PC-3 (cell line): ENCODE data around the gene PNMA8B. TPM values are rescaled to one million over a fixed set of nuclear protein-coding genes. Genes with fewer than 3 reads are reported as not detected.

ENCODE experiments used
- ATAC-seq: fragments of 200-7000 bp; cut with Tn5 transposase; 2 replicates; pipeline ENCODE4 v1.9.1; 2020; ENCODE audit warnings: mild to moderate bottlenecking, moderate library complexity
- BruUV-seq: library from RNA; stranded (reverse); fragments of 400-500 nt; replicated peaks from 2 replicates; lab custom pipeline; 2021; lab: Mats Ljungman, UMichigan
- CTCF ChIA-PET: fragments of 300-600 bp; sonication (Branson Sonifier 250); formaldehyde crosslinking; loops from one replicate; lab custom pipeline; 2022; ENCODE audit warnings: antibody characterized with exemption; lab: Charles Lee
- POLR2A ChIA-PET: fragments of 300-600 bp; sonication (Branson Sonifier 250); formaldehyde crosslinking; loops from one replicate; lab custom pipeline; 2022; ENCODE audit warnings: antibody characterized with exemption; ENCODE audit not compliant: unreplicated experiment; lab: Charles Lee
- DNase-seq: peaks from one replicate; pipeline ENCODE4 v3.0.0-alpha.2; 2015
- H2AFZ ChIP-seq: fragments of 300-600 bp; sonication (generic); 2 replicates; pipeline ENCODE4 v1.6.0; 2016; ENCODE audit warnings: antibody characterized with exemption, low read length
- H3F3A ChIP-seq: fragments of 300-600 bp; sonication (generic); one replicate; pipeline ENCODE4 v1.6.0; 2017; ENCODE audit warnings: antibody characterized with exemption, low read length, control low read depth, mild to moderate bottlenecking; ENCODE audit not compliant: unreplicated experiment
- H3K27ac ChIP-seq: fragments of 300-600 bp; sonication (generic); 2 replicates; pipeline ENCODE4 v1.5.1; 2016; ENCODE audit warnings: mild to moderate bottlenecking, low read length
- H3K27me3 ChIP-seq: fragments of 300-600 bp; sonication (generic); 2 replicates; pipeline ENCODE4 v1.6.1; 2016; ENCODE audit warnings: low read length, mixed read lengths
- H3K36me3 ChIP-seq: fragments of 300-600 bp; sonication (generic); 2 replicates; pipeline ENCODE4 v1.6.1; 2016; ENCODE audit warnings: low read depth, mixed run types, low read length, mixed read lengths
- H3K4me1 ChIP-seq: fragments of 300-600 bp; sonication (generic); 2 replicates; pipeline ENCODE4 v1.5.1; 2016; ENCODE audit warnings: low read length; ENCODE audit not compliant: insufficient read depth
- H3K4me2 ChIP-seq: fragments of 300-600 bp; sonication (generic); 2 replicates; pipeline ENCODE4 v1.6.0; 2016; ENCODE audit warnings: low read length
- H3K4me3 ChIP-seq: fragments of 300-600 bp; sonication (generic); 2 replicates; pipeline ENCODE4 v1.5.1; 2016; ENCODE audit warnings: mild to moderate bottlenecking, low read length, mixed read lengths
- H3K79me2 ChIP-seq: fragments of 300-600 bp; sonication (generic); 2 replicates; pipeline ENCODE4 v1.6.1; 2017; ENCODE audit warnings: low read length, mixed read lengths
- H3K9ac ChIP-seq: fragments of 300-600 bp; sonication (generic); 2 replicates; pipeline ENCODE4 v1.6.0; 2016; ENCODE audit warnings: mild to moderate bottlenecking, low read length
- H3K9me2 ChIP-seq: fragments of 300-600 bp; sonication (generic); replicated peaks from 2 replicates; pipeline ENCODE4 v1.6.1; 2016; ENCODE audit warnings: mixed run types, low read length, mixed read lengths
- H3K9me3 ChIP-seq: fragments of 300-600 bp; sonication (generic); 2 replicates; pipeline ENCODE4 v1.6.1; 2016; ENCODE audit warnings: low read length, mixed read lengths
- H4K20me1 ChIP-seq: fragments of 300-600 bp; sonication (generic); 2 replicates; pipeline ENCODE4 v1.6.1; 2016; ENCODE audit warnings: low read length, mixed read lengths
- EZH2 ChIP-seq: fragments of 300-600 bp; sonication (generic); IDR thresholded peaks from one replicate; pipeline ENCODE4 v1.6.1; 2017; ENCODE audit warnings: antibody characterized with exemption, mild to moderate bottlenecking, low read length; ENCODE audit not compliant: unreplicated experiment
- EZH2phosphoT487 ChIP-seq: fragments of 300-600 bp; sonication (generic); IDR thresholded peaks from 2 replicates; pipeline ENCODE4 v1.6.1; 2018; ENCODE audit warnings: mild to moderate bottlenecking, antibody characterized with exemption, low read length, borderline replicate concordance
- intact Hi-C: fragments of 100-400 bp; cut with micrococcal nuclease; formaldehyde crosslinking; loops from 2 replicates; pipeline ENCODE4 v1.9.0; 2023
- total RNA-seq: library from RNA; depleted of rRNA; stranded (reverse); fragments of >200 nt; gene quantifications from 2 replicates; pipeline ENCODE4 v1.2.3, GENCODE V29; 2014
- TF ChIP-seq, protein P1 (sequence below): fragments of 300-600 bp; sonication (generic); conservative IDR thresholded peaks from 2 replicates; pipeline ENCODE4 v1.5.1; 2017; ENCODE audit warnings: antibody characterized with exemption, low read depth, mild to moderate bottlenecking, low read length

The PNMA8B gene
- total RNA-seq, 1 experiment from 2014 or later = not detected

DNA sequence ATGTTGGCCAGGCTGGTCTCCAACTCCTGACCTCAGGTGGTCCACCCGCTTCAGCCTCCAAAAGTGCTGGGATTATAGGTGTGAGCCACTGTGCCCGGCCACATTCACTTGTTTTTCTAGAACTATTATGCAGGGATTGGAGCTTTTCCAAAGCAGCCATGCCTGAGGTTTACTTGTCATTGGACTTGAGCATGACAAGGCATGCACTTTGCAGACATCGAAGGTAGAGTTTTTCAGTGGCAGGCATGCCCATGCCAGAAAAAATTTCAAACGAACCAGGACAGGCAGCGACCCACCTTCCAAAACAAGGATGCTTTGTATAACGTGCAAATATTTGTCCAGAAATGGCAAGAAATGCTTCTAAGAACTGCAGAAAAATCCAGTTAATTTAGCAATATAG lies 42.0 kb downstream of the PNMA8B start:
- Histone ChIP-seq H3K4me3 (no peak overlapping the region), H3K9me3 (no peaks in the 10 kb centered on the region), H3K9ac (no peak overlapping the region), H2AFZ (no peak overlapping the region), H3F3A (no peaks in the 10 kb centered on the region), H3K79me2 (no peaks in the 10 kb centered on the region), H3K4me2 (no peak overlapping the region), H4K20me1 (no peaks in the 10 kb centered on the region), H3K9me2 (no peaks in the 10 kb centered on the region), H3K27ac (no peak overlapping the region), H3K36me3 (no peaks in the 10 kb centered on the region), H3K27me3 (no peaks in the 10 kb centered on the region), H3K4me1 (no peaks in the 10 kb centered on the region)
- TF ChIP-seq, protein P1, sequence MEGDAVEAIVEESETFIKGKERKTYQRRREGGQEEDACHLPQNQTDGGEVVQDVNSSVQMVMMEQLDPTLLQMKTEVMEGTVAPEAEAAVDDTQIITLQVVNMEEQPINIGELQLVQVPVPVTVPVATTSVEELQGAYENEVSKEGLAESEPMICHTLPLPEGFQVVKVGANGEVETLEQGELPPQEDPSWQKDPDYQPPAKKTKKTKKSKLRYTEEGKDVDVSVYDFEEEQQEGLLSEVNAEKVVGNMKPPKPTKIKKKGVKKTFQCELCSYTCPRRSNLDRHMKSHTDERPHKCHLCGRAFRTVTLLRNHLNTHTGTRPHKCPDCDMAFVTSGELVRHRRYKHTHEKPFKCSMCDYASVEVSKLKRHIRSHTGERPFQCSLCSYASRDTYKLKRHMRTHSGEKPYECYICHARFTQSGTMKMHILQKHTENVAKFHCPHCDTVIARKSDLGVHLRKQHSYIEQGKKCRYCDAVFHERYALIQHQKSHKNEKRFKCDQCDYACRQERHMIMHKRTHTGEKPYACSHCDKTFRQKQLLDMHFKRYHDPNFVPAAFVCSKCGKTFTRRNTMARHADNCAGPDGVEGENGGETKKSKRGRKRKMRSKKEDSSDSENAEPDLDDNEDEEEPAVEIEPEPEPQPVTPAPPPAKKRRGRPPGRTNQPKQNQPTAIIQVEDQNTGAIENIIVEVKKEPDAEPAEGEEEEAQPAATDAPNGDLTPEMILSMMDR = no peak
- TF ChIP-seq EZH2phosphoT487 = no peak
- no peak for TF ChIP-seq EZH2
- BruUV-seq = no TSS peak
- DNase-seq = no peak
- no peak for ATAC-seq
- ChIA-PET CTCF (no interaction called here), POLR2A (no interaction called here)
- intact Hi-C loops = no loop called here

DNA sequence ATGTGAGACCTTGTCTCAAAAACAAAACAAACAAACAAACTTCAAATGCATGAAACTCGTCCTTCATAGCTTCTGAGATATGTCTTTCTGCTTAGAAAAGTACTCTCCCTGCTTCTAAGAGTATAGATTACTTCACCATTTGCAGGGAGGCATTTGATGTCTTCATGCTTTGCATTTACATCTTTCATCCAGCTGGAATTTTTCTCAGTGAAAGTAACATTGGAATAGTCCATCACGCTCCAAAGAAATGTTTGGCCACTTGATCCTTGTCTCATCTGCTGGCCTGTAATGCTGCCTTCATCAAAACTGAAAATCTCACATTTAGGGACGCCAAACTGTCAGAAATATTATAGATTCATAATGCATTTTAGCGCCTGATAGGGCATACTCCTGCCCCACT lies 43.5 kb downstream of the PNMA8B start:
- no peak overlapping the region for H3K4me2 ChIP-seq
- no peak for ATAC-seq
- H3K79me2 ChIP-seq = no peaks in the 10 kb centered on the region
- H3K9me3 ChIP-seq = no peaks in the 10 kb centered on the region
- no peaks in the 10 kb centered on the region for H3K9me2 ChIP-seq
- no peaks in the 10 kb centered on the region for H3K27me3 ChIP-seq
- no peak for DNase-seq
- no TSS peak for BruUV-seq
- no peaks in the 10 kb centered on the region for H3K4me1 ChIP-seq
- intact Hi-C loops = no loop called here
- H3K9ac ChIP-seq = no peak overlapping the region
- H2AFZ ChIP-seq = no peak overlapping the region
- H3F3A ChIP-seq = no peaks in the 10 kb centered on the region
- H3K4me3 ChIP-seq = no peak overlapping the region
- TF ChIP-seq, protein P1 = no peak
- TF ChIP-seq EZH2phosphoT487 (no peak), EZH2 (no peak)
- ChIA-PET POLR2A (no interaction called here), CTCF (no interaction called here)
- H3K36me3 ChIP-seq = no peaks in the 10 kb centered on the region
- H4K20me1 ChIP-seq = no peaks in the 10 kb centered on the region
- no peak overlapping the region for H3K27ac ChIP-seq

DNA sequence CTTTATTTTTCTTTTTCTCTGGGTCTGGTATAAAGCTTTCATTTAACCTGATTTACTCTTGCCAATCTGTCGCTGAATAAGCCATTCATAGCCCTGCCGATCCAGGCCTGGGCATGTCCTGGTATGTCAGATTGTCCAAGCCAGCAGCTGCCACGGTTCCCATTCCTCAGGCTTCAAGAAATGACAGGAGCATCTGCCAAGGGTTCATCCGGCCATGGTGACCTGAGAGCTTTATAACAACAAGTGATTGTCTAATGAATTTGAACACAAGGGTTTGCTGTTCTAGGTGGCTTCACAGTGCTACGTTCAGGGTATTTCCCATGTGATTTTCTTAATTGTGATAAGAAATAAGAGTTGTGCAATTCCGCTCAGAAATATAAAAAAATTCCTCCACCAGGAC lies 44.3 kb downstream of the PNMA8B start:
- no peaks in the 10 kb centered on the region for H3K4me1 ChIP-seq
- no peak overlapping the region for H3K4me2 ChIP-seq
- no peaks in the 10 kb centered on the region for H3K9me2 ChIP-seq
- H3F3A ChIP-seq = no peaks in the 10 kb centered on the region
- no peak for DNase-seq
- no peak overlapping the region for H3K4me3 ChIP-seq
- H3K27me3 ChIP-seq = no peaks in the 10 kb centered on the region
- no peak overlapping the region for H2AFZ ChIP-seq
- intact Hi-C loops = no loop called here
- POLR2A ChIA-PET = no interaction called here
- CTCF ChIA-PET = no interaction called here
- no TSS peak for BruUV-seq
- no peaks in the 10 kb centered on the region for H4K20me1 ChIP-seq
- no peak overlapping the region for H3K9ac ChIP-seq
- H3K27ac ChIP-seq = no peak overlapping the region
- ATAC-seq = no peak
- no peaks in the 10 kb centered on the region for H3K9me3 ChIP-seq
- TF ChIP-seq, protein P1 = no peak
- TF ChIP-seq EZH2phosphoT487 (no peak), EZH2 (no peak)
- no peaks in the 10 kb centered on the region for H3K36me3 ChIP-seq
- no peaks in the 10 kb centered on the region for H3K79me2 ChIP-seq
